GM23338 (cell line): ENCODE results near the gene PAPOLB. TPM values are rescaled to one million over a fixed set of nuclear protein-coding genes. Genes with fewer than 3 reads are reported as not detected.

Experiments
- ATAC-seq: fragments of 200-7000 bp; cut with Tn5 transposase; 3 replicates; pipeline ENCODE4 v1.9.1; 2020
- DNase-seq: peaks from one replicate; pipeline ENCODE4 v3.0.0-alpha.2; 2015; ENCODE audit warnings: low spot score
- H2AFZ ChIP-seq: fragments of 200-600 bp; sonication (generic); 2 replicates; pipeline ENCODE4 v1.8.0; 2016; ENCODE audit warnings: antibody characterized with exemption, mild to moderate bottlenecking, moderate library complexity
- H3F3A ChIP-seq: fragments of 200-600 bp; sonication (generic); replicated peaks from 2 replicates; pipeline ENCODE4 v1.8.0; 2017; ENCODE audit warnings: antibody characterized with exemption, mixed run types, low read depth
- H3K27ac ChIP-seq: fragments of 200-600 bp; sonication (generic); 2 replicates; pipeline ENCODE4 v1.6.1; 2016; ENCODE audit warnings: low read depth
- H3K27me3 ChIP-seq: fragments of 200-600 bp; sonication (generic); 2 replicates; pipeline ENCODE4 v1.8.0; 2016; ENCODE audit warnings: mild to moderate bottlenecking, mixed run types, moderate library complexity; ENCODE audit not compliant: insufficient read depth
- H3K36me3 ChIP-seq: fragments of 200-600 bp; sonication (generic); 2 replicates; pipeline ENCODE4 v1.8.0; 2016; ENCODE audit warnings: mild to moderate bottlenecking; ENCODE audit not compliant: insufficient read depth
- H3K4me1 ChIP-seq: fragments of 200-600 bp; sonication (generic); 2 replicates; pipeline ENCODE4 v1.8.0; 2016; ENCODE audit warnings: mild to moderate bottlenecking, moderate library complexity; ENCODE audit not compliant: insufficient read depth
- H3K4me2 ChIP-seq: fragments of 200-600 bp; sonication (generic); 2 replicates; pipeline ENCODE4 v1.7.1; 2017; ENCODE audit warnings: mixed run types
- H3K4me3 ChIP-seq: fragments of 200-600 bp; sonication (generic); 2 replicates; pipeline ENCODE4 v1.6.1; 2016; ENCODE audit warnings: mixed run types
- H3K79me2 ChIP-seq: fragments of 200-600 bp; sonication (generic); replicated peaks from 2 replicates; pipeline ENCODE4 v1.8.0; 2017; ENCODE audit warnings: mild to moderate bottlenecking; ENCODE audit not compliant: insufficient read depth
- H3K9me2 ChIP-seq: fragments of 200-600 bp; sonication (generic); 2 replicates; pipeline ENCODE4 v1.8.0; 2017; ENCODE audit not compliant: insufficient read depth
- H4K20me1 ChIP-seq: fragments of 200-600 bp; sonication (generic); replicated peaks from 2 replicates; pipeline ENCODE4 v1.8.0; 2017; ENCODE audit warnings: mild to moderate bottlenecking; ENCODE audit not compliant: insufficient read depth
- H3K27ac Mint-ChIP-seq: 2 replicates; pipeline ENCODE4 v1.8.0; 2020; ENCODE audit warnings: inconsistent platforms, mild to moderate bottlenecking, moderate library complexity, mixed read lengths
- H3K27me3 Mint-ChIP-seq: 3 replicates; pipeline ENCODE4 v1.8.0; 2022; ENCODE audit warnings: low read depth, mild to moderate bottlenecking, moderate library complexity, mixed read lengths, inconsistent platforms; ENCODE audit not compliant: insufficient read depth, poor library complexity
- H3K36me3 Mint-ChIP-seq: 3 replicates; pipeline ENCODE4 v1.8.0; 2021; ENCODE audit warnings: low read depth, mild to moderate bottlenecking, inconsistent platforms, moderate library complexity, mixed read lengths
- H3K4me1 Mint-ChIP-seq: 3 replicates; pipeline ENCODE4 v1.8.0; 2020; ENCODE audit warnings: mild to moderate bottlenecking, inconsistent platforms, mixed read lengths
- H3K4me3 Mint-ChIP-seq: 3 replicates; pipeline ENCODE4 v1.8.0; 2021; ENCODE audit warnings: moderate library complexity, mild to moderate bottlenecking, inconsistent platforms, mixed read lengths
- H3K9me3 Mint-ChIP-seq: 3 replicates; pipeline ENCODE4 v1.8.0; 2020; ENCODE audit warnings: moderate library complexity, mild to moderate bottlenecking, inconsistent platforms, mixed read lengths
- CREB1 ChIP-seq: fragments of 250-450 bp; sonication (Bioruptor Pico); IDR thresholded peaks from 2 replicates; pipeline ENCODE4 v1.5.0; 2020; ENCODE audit warnings: low read depth, mild to moderate bottlenecking, moderate library complexity
- CTCF ChIP-seq, 2 experiments: fragments of 200-600 bp in 1 of 2; sonication (generic) in 1 of 2; conservative IDR thresholded peaks; 2 replicates each; pipeline versions ENCODE4 v1.5.1 to v1.6.1; 2016 to 2017; ENCODE audit warnings: antibody characterized with exemption in 2 of 2, low read depth in 2 of 2, mild to moderate bottlenecking in 2 of 2, moderate library complexity in 1 of 2
- ETS1 ChIP-seq: IDR thresholded peaks from 2 replicates; pipeline ENCODE4 v1.6.1; 2016; ENCODE audit warnings: antibody characterized with exemption
- JUNB ChIP-seq: IDR thresholded peaks from one replicate; pipeline ENCODE4 v1.6.1; 2016; ENCODE audit warnings: antibody characterized with exemption; ENCODE audit not compliant: unreplicated experiment
- NANOG ChIP-seq: IDR thresholded peaks from 2 replicates; pipeline ENCODE4 v1.6.1; 2016; ENCODE audit warnings: antibody characterized with exemption, borderline replicate concordance
- POLR2AphosphoS5 ChIP-seq: IDR thresholded peaks from 2 replicates; pipeline ENCODE4 v1.6.1; 2016; ENCODE audit warnings: antibody characterized with exemption, low read depth
- REST ChIP-seq: IDR thresholded peaks from one replicate; pipeline ENCODE4 v1.6.1; 2018; ENCODE audit warnings: antibody characterized with exemption; ENCODE audit not compliant: unreplicated experiment
- STAT1 ChIP-seq: IDR thresholded peaks from one replicate; pipeline ENCODE4 v1.6.1; 2016; ENCODE audit warnings: antibody characterized with exemption; ENCODE audit not compliant: unreplicated experiment
- ZNF114 ChIP-seq: fragments of 250-450 bp; sonication (Bioruptor Pico); IDR thresholded peaks from 2 replicates; pipeline ENCODE4 v1.5.0; 2020; ENCODE audit warnings: mild to moderate bottlenecking, moderate library complexity
- ZNF462 ChIP-seq: fragments of 250-450 bp; sonication (Bioruptor Pico); IDR thresholded peaks from 2 replicates; pipeline ENCODE4 v1.5.0; 2020; ENCODE audit warnings: mild to moderate bottlenecking, moderate library complexity
- polyA plus RNA-seq: library from polyadenylated mRNA; unstranded; fragments of >200 nt; fragmentation: Nextera tagmentation; extraction: Ambion mirVana; gene quantifications from 2 replicates; pipeline ENCODE4 v1.2.1, GENCODE V29; 2016
- total RNA-seq: library from RNA; depleted of rRNA; stranded (reverse); fragments of >200 nt; shearing (Covaris generic); gene quantifications from 2 replicates; pipeline ENCODE4 v1.2.3, GENCODE V29; 2014

Gene PAPOLB
- total and polyA plus RNA-seq, 2 experiments from 2014 or later, result 0.08 to 0.42 TPM

GRCh38 chr7:4833176-4833575, 28.7 kb downstream of the PAPOLB start:
- peaks cover 2% of the 10 kb centered on the region; the same call in 1 of the 3 replicates for H3K9me3 Mint-ChIP-seq
- Histone ChIP-seq H3K79me2 (no peaks in the 10 kb centered on the region), H3K9me2 (no peaks in the 10 kb centered on the region), H3K4me3 (no peak overlapping the region), H4K20me1 (no peaks in the 10 kb centered on the region), H3F3A (no peaks in the 10 kb centered on the region), H3K4me2 (no peak overlapping the region), H3K4me1 (no peaks in the 10 kb centered on the region), H3K36me3 (no peaks in the 10 kb centered on the region), H3K27me3 (no peaks in the 10 kb centered on the region), H2AFZ (no peak overlapping the region), H3K27ac (no peak overlapping the region)
- H3K4me1 Mint-ChIP-seq, result peaks cover 6% of the 10 kb centered on the region
- H3K27me3 Mint-ChIP-seq, result peaks cover 13% of the 10 kb centered on the region
- ATAC-seq (no peak), DNase-seq (no peak)
- H3K27ac Mint-ChIP-seq, result no peak overlapping the region
- H3K36me3 Mint-ChIP-seq, result no peaks in the 10 kb centered on the region
- no peak overlapping the region for H3K4me3 Mint-ChIP-seq
- TF ChIP-seq CREB1 (CRISPR knock-in tag) (no peak), CTCF (conservative IDR thresholded peaks at IDR 0.05; ENCODE audit: low read depth in 2 of 2) (no peak), STAT1 (no peak), JUNB (no peak), POLR2AphosphoS5 (no peak), ZNF462 (CRISPR knock-in tag) (no peak), NANOG (no peak), ETS1 (no peak), REST (no peak), ZNF114 (CRISPR knock-in tag) (no peak)
